ENCODE results near the gene RXRG.

RXRG gene

DNA sequence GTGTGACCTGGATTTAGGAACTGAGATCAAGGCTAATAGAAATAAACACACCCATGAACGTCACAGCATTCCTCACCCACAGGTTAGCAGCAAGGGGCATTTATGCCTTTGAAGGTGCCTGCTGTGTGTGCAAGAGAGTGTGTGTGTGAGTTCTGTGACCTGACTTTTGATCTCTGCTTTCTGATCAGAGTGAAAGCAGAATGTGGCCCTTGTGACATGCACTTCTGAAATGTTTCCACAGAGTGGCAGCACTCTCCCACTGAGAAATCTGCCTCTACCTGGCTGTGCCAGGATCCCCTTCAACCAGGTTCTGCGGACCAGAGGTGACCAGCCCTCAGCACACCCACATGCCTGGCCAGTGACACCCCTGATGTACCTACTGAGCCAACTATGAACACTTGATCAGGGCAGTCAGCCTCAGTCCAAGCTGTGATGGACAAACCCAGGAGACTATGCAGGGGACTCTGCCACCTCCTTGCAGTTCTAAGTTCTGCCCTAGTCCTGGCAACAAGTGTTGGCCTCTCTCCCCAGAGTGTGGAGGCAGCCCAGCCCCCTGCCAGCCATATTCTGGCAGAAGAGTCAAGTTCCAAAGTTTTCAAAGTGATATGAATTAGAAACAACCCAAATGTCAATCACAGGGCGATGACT is 41.0 kb downstream of the RXRG start:
- DNase-seq, result peak in 1 of 2 experiments; percentile 42

GRCh38 chr1:165402517-165403111 is 42.3 kb downstream of the RXRG start:
- DNase-seq, result no peak

GRCh38 chr1:165397944-165398343 is 47.0 kb downstream of the RXRG start:
- no peak for DNase-seq

DNA sequence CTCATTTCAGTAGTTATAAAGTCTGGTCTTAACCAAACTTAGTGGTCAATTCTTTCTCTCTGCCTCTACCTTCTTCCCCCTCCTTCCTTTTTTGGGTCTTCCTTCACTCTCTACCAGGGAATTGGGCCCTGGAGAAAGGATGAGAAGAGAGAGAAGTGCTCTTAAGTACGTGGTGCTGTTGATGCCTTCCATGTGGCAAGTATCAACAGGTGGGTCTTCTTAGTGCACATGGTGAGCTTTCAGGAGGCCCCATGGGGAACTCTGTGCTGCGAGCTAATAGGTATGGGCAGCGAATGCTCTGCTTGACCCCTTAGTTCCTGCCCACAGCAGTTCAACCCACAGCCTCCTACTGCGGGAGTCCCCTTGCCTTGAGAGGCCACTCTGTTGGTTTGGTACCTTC is 49.0 kb downstream of the RXRG start:
- no peak for DNase-seq

DNA sequence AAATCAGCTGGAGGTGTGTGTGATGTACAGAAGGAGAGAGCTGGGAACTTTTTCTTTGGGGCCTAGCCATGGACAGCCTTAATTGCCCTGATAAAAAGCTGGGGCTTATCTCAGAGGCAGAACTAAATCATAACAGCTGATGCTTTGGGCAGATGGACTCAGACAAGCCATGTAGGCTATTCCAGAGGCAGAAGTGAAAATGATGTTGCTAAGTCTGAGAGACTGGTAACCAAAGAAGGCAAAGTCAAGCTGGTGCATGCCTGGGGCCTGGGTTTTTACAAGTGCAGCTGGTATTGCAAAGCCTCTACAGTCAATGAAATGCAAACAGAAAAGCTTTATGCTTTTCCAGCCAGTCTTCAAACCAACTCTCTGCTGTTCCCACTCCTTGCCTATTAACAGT is 49.4 kb downstream of the RXRG start:
- DNase-seq, result no peak

DNA sequence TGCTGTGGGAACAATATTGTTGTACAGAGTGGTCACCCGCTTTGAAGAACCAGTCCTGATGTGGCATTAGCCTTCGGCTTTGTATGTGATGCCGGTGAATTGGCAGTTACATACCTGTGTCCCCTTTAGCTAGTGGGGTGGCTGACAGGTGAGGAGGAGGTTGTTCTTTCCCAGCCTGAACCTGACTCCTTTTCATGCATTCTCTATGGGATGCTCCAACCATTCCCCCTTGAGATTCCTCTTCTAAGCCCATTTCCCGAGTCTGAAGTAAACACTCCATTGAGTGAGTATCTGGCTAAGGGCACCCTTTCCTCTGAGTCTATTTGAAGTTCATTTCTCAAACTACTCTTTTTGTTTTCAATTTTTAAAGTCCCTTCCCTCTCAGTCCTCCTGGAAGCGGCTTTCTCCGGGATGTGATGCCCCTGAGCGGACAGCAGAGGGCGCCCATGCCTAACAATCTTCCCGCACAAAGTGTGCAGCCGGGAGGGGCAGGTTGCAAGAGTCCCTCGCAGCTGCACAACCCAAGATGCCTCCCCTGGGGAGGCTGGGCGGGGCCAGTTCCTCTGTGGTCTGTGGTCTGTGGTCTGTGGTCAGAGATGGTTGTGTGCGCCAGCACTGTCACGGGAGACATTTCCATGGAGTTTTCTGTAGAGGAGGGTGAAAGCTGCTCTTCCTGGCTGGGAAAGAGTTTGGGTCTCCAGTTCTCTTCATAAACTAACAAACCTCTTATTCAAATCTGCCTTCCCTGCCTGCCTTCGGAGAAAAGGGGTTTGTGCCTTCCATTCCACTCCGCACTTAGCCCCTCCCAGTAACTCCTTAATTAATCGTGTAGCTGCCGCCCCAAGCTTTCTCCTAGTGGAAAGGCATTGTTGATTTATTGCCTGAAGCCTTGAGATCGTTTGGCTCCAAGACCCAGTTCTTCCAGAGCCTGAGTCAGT is 52.0 kb downstream of the RXRG start:
- DNase-seq, result peak; percentile 86 to 90

GRCh38 chr1:165389609-165390008 is 55.3 kb downstream of the RXRG start:
- DNase-seq, result no peak

DNA sequence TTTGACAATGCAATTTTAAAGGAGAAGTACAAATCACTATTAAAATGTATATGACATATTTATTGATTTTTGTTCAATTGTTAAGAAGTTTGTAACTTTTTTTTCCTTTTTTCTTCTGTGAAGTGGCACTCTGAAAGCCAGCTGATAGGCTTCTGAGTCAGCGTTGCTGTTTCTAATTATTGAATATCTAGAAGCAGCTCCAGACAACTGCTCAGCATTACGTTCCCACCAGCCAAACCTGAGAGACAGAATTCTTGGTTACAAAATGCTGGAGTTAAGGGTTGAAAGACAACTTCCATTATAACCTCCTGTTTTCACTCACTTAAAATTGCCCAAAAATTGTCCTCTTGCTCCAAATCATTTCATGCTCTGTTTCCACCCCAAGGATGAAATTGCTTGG is 57.0 kb downstream of the RXRG start:
- DNase-seq, result no peak

- no peak for DNase-seq
Observed at GRCh38 chr1:165387505-165387904, 57.4 kb downstream of the RXRG start.

GRCh38 chr1:165383599-165384405 is 61.1 kb downstream of the RXRG start:
- no peak for DNase-seq

GRCh38 chr1:165383067-165383466 is 61.9 kb downstream of the RXRG start:
- DNase-seq, result no peak

DNA sequence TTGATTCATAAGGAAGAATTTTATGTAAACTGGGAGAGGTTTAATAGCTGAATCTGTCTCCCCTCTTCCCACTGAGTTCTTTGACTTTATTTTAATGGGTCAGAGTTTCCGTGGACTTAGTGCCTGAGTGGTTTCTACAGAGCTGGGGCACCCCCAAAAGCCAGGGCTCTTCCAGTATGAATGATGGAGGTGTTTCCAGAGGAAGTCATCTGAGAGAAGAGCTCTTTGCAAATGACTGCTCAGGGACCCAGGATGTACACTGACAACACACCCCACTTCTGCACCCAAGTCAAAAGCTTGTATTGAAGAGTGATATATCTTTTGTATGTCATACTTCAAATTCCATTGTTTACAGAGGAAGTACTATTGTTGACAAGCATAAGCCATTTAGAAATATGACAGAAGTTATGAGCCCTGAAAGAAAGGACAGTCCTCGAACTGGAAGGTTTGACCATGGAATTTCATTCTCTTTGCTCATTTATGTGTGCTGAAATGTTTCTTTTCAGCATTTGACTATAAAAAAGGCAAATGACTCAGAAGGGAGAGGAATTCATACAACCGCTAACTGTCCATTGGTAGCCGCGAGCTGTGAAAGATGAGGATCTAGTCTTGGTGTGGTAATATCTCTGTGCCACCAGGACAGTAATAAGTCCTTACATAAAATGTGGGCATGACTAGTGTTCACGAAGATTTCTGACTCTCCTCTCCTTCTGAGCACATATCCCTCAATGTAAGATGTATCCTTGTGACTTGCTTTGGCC is 63.0 kb downstream of the RXRG start:
- DNase-seq, result no peak

GRCh38 chr1:165376811-165377311 is 68.1 kb downstream of the RXRG start:
- DNase-seq, result no peak

- peak; percentile 52 to 56 for DNase-seq
Observed at GRCh38 chr1:165376041-165376810, 68.7 kb downstream of the RXRG start.

DNA sequence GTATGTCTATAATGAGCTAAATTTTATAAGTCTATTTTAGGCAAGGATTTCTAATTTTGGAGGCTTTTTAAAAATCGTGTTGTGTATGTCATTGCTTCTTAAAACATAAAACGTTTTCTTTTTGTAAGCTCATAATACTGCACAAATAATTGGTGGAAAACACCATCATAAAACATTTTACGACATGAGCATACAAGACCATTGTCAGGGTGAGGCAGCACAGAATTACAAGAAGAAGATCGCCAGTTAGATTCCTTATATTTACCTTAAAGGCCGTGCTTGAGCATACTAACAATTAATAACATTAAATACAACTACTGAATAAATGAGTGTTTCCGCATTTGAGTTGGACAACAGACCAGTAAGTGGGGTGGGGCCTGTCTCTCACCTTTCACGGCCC is 69.3 kb downstream of the RXRG start:
- DNase-seq, result no peak

DNA sequence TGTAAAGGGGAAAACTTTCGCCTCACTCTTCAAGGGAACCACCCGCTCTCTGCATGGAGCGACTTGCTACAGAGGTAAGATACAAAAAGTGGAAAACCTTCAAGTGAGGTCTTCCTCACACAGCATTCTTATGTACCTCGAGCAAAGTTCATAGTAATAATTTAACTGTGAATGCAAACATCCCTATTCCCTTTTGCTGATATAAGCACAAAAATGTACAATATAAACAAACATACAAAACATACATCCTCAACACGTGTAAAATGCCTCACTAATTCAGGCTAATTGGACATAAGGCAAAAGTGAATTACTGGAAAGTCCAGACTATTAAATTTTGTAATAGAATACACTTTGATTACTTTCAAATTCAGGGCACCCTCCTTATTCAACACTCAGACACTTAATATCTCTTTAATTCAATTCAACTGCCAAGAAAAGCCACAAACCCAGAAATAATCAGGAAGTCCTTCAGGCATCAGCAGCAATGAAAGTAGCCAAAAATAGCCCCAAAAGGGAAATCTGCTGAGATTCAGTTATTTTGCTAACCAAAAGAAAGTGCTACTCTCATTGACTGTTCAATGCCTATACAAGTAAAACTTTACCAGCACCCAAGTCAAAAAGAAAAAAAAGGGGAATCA is 73.2 kb downstream of the RXRG start:
- DNase-seq, result no peak

- peak; percentile 62 to 66 for DNase-seq
Observed at GRCh38 chr1:165369255-165369848, 75.6 kb downstream of the RXRG start.

DNA sequence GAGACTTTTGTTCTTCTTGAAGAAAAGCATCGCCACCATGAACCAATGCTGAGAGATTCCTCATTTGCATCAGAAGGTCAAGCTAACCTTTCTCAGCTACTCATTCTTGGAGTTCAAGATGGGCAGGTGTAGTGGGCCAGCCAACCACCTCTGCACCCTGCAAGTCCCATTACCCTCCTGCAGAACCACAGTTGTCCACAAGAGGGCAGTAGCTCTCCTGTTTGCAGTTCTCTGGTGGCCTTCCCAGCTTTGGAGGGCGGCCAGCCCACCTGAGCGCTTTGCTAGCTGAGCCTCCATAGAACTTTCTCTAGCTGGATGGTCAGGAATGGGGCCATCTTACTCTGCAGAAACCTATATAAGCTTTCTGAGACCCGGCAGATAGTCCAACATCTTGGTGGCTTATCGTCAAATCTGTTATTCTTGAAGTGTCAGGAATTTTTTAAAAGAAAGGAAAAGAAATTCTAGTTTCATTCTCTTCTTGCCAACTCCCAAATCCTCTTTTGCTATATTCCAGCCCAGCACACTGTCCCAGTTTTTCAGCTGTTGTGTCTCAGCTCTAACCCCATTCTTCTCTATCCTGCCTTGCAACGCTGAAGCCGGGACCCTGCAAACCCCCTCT is 77.4 kb downstream of the RXRG start:
- DNase-seq, result peak; percentile 86 to 88

- no peak for DNase-seq
Observed at GRCh38 chr1:165365341-165365740, 79.6 kb downstream of the RXRG start.

Data from activated CD4-positive, alpha-beta T cell treated with anti-CD3 and anti-CD28 coated beads, Interleukin-2, amount 50 U/mL, for 48 hours (primary cell).